H4 (cell line): ENCODE results near the gene SPATA6. TPM values are rescaled to one million over a fixed set of nuclear protein-coding genes. Genes with fewer than 3 reads are reported as not detected.

Source experiments
- DNase-seq: peaks from one replicate; pipeline ENCODE4 v3.0.0-alpha.2; 2015; ENCODE audit warnings: low spot score
- total RNA-seq: library from RNA; depleted of rRNA; stranded (reverse); fragments of >200 nt; shearing (Covaris generic); gene quantifications from 2 replicates; pipeline ENCODE4 v1.2.3, GENCODE V29; 2014; rRNA removed

SPATA6 gene
- total RNA-seq, 1 experiment from 2014 or later: 4.0 TPM

GRCh38 chr1:48254254-48254653, 217.8 kb downstream of the SPATA6 start:
- DNase-seq: no peak

- DNase-seq: no peak
Observed at GRCh38 chr1:48251821-48252220, 220.2 kb downstream of the SPATA6 start.

GRCh38 chr1:48251323-48251722, 220.7 kb downstream of the SPATA6 start:
- no peak for DNase-seq

GRCh38 chr1:48250572-48250971, 221.4 kb downstream of the SPATA6 start:
- no peak for DNase-seq

- DNase-seq: no peak
Observed at GRCh38 chr1:48249868-48250267, 222.1 kb downstream of the SPATA6 start.

GRCh38 chr1:48248356-48248755, 223.6 kb downstream of the SPATA6 start:
- no peak for DNase-seq

- DNase-seq: no peak
Observed at GRCh38 chr1:48246727-48247126, 225.3 kb downstream of the SPATA6 start.

Other genes starting within 250 kb of the SPATA6 start
- gene SLC5A9, start 249.5 kb downstream of the SPATA6 start, total RNA-seq: not detected in 2 replicates